K562 (cell line): ENCODE data around the gene OPRM1. TPM values are rescaled to one million over a fixed set of nuclear protein-coding genes. Genes with fewer than 3 reads are reported as not detected.
A peak's percentile ranks its signal among the peaks of the same experiment; 100 is the strongest.

ENCODE experiments used
- ATAC-seq: fragments of 200-7000 bp; cut with Tn5 transposase; 3 replicates; pipeline ENCODE4 v1.9.1; 2020; ENCODE audit warnings: moderate library complexity
- BruUV-seq: library from RNA; stranded (reverse); fragments of 400-500 nt; replicated peaks from 2 replicates; lab custom pipeline; 2021; lab: Mats Ljungman, UMichigan
- CTCF ChIA-PET: fragments of 300-600 bp; formaldehyde crosslinking; extraction: SDS; loops from one replicate; lab custom pipeline; 2021; ENCODE audit warnings: low intra/inter-chr PET ratio; lab: Yijun Ruan, JAX
- POLR2A ChIA-PET: fragments of 300-600, 350-650 bp; sonication (Branson Sonifier 250); formaldehyde crosslinking; extraction: SDS; loops from one replicate; lab custom pipeline; 2021; ENCODE audit warnings: antibody characterized with exemption, inconsistent platforms; lab: Yijun Ruan, JAX
- DNase-seq, 4 experiments: peaks; one replicate each; pipeline versions ENCODE4 v3.0.0 to v3.0.0-alpha.2; 2011 to 2018; ENCODE audit warnings: low spot score in 3 of 4, mixed read lengths in 3 of 4; ENCODE audit errors: extremely low read depth in 1 of 4
- FAIRE-seq: peaks from 2 replicates; lab custom pipeline; 2011; peaks lifted over from hg19 to GRCh38; lab: Jason Lieb, UNC
- H2AFZ ChIP-seq: 2 replicates; pipeline ENCODE4 v1.6.0; 2011; ENCODE audit warnings: low read depth, low read length, control low read depth, inconsistent platforms
- H3K27ac ChIP-seq: fragments of 200-600 bp; 3 replicates; pipeline ENCODE4 v1.8.0; 2011; ENCODE audit warnings: low read depth, mild to moderate bottlenecking, control low read depth, inconsistent platforms, low read length, moderate library complexity, mixed read lengths; ENCODE audit errors: extremely low read depth
- H3K27me3 ChIP-seq, 2 experiments: fragments of 300-600 bp in 1 of 2; 2 replicates in 1 of 2; 3 replicates in 1 of 2; pipeline versions ENCODE4 v1.6.0 to v1.8.0; 2011; ENCODE audit warnings: inconsistent platforms in 2 of 2, low read length in 2 of 2, mild to moderate bottlenecking in 1 of 2, mixed read lengths in 1 of 2, moderate library complexity in 1 of 2; ENCODE audit not compliant: control insufficient read depth in 2 of 2, insufficient read depth in 2 of 2
- H3K36me3 ChIP-seq: fragments of 300-600 bp; 3 replicates; pipeline ENCODE4 v1.8.0; 2011; ENCODE audit warnings: mild to moderate bottlenecking, low read length, inconsistent platforms; ENCODE audit not compliant: control insufficient read depth, insufficient read depth
- H3K4me1 ChIP-seq, 2 experiments: fragments of 200-600 bp in 1 of 2; replicated peaks in 1 of 2; 2 replicates in 1 of 2; 3 replicates in 1 of 2; pipeline versions ENCODE4 v1.5.1 to v1.8.0; 2011; ENCODE audit warnings: inconsistent platforms in 2 of 2, low read length in 2 of 2, mild to moderate bottlenecking in 1 of 2, mixed read lengths in 1 of 2, moderate library complexity in 1 of 2; ENCODE audit not compliant: control insufficient read depth in 2 of 2, insufficient read depth in 2 of 2
- H3K4me2 ChIP-seq: 2 replicates; pipeline ENCODE4 v1.6.1; 2011; ENCODE audit warnings: low read length, control low read depth, inconsistent platforms, mixed read lengths; ENCODE audit not compliant: insufficient read depth
- H3K4me3 ChIP-seq: fragments of 200-600 bp; sonication (generic), shearing (Covaris generic); 2 replicates; pipeline ENCODE4 v1.5.1; 2016; ENCODE audit warnings: control low read depth, inconsistent platforms
- H3K79me2 ChIP-seq: fragments of 200-600 bp; 3 replicates; pipeline ENCODE4 v1.8.0; 2011; ENCODE audit warnings: low read length, inconsistent platforms; ENCODE audit not compliant: control insufficient read depth, insufficient read depth
- H3K9ac ChIP-seq, 2 experiments: 2 replicates each; pipeline versions ENCODE4 v1.6.0 to v1.6.1; 2011; ENCODE audit warnings: low read depth in 2 of 2, low read length in 2 of 2, control low read depth in 1 of 2, inconsistent platforms in 1 of 2, mild to moderate bottlenecking in 1 of 2, mixed read lengths in 1 of 2; ENCODE audit not compliant: insufficient read depth in 1 of 2
- H3K9me1 ChIP-seq: one replicate; pipeline ENCODE4 v1.6.0; 2011; ENCODE audit warnings: inconsistent platforms, mild to moderate bottlenecking, low read length, moderate library complexity; ENCODE audit not compliant: control insufficient read depth, insufficient read depth
- H3K9me3 ChIP-seq: replicated peaks from 2 replicates; pipeline ENCODE4 v1.5.1; 2011; ENCODE audit warnings: low read depth, low read length, inconsistent platforms; ENCODE audit not compliant: control insufficient read depth, insufficient read depth
- H4K20me1 ChIP-seq: replicated peaks from 2 replicates; pipeline ENCODE4 v1.6.1; 2011; ENCODE audit warnings: low read length, inconsistent platforms, mixed read lengths; ENCODE audit not compliant: control insufficient read depth, insufficient read depth
- DACH1 ChIP-seq: fragments of 450-650 bp; IDR thresholded peaks from 2 replicates; pipeline ENCODE4 v1.6.1; 2018; ENCODE audit not compliant: partially characterized antibody
- EZH2 ChIP-seq: IDR thresholded peaks from 2 replicates; pipeline ENCODE4 v1.6.1; 2012; ENCODE audit warnings: low read depth, mild to moderate bottlenecking, inconsistent platforms, low read length, borderline replicate concordance
- KAT7 ChIP-seq: sonication (generic); formaldehyde crosslinking; IDR thresholded peaks from 2 replicates; pipeline ENCODE4 v1.8.0; 2022; ENCODE audit warnings: missing genetic modification reagents, mild to moderate bottlenecking, borderline replicate concordance
- ZNF449 ChIP-seq: fragments of 250-450 bp; sonication (Bioruptor Pico); IDR thresholded peaks from 2 replicates; pipeline ENCODE4 v1.8.0; 2022; ENCODE audit warnings: moderate library complexity, mild to moderate bottlenecking, inconsistent platforms
- WGBS: fragments of 100-300 bp; shearing (Covaris generic); methylation state at CpG from one replicate; pipeline ENCODE4 v1.1.6; 2016; ENCODE audit warnings: low coverage, mixed read lengths; ENCODE audit not compliant: insufficient coverage; ENCODE audit errors: missing lambda C conversion rate; 5-methylcytosine and 5-hydroxymethylcytosine counted together
- in situ Hi-C: fragments of 300-500 bp; cut with MboI; formaldehyde crosslinking; loops from 4 replicates; pipeline ENCODE4 v1.15.0; 2018; ENCODE audit warnings: inconsistent platforms, mixed read lengths
- intact Hi-C: fragments of 100-400 bp; cut with micrococcal nuclease; formaldehyde crosslinking; loops from 2 replicates; pipeline ENCODE4 v1.14.2; 2022
- polyA plus RNA-seq, 8 experiments: library from polyadenylated mRNA; depleted of rRNA in 4 of 8; stranded (reverse) in 5 of 8; unstranded in 3 of 8; fragments of >200 nt; fragmentation: Nextera tagmentation in 2 of 8; fragmentation: Illumina TruSeq in 1 of 8; extraction: Ambion mirVana in 2 of 8; extraction: Trizol in 1 of 8; gene quantifications; 2 replicates each; pipeline versions ENCODE4 v1.2.1 to v1.2.3, GENCODE V29; 2011 to 2014; ENCODE audit warnings: inconsistent platforms in 1 of 8, missing spikeins in 1 of 8
- total RNA-seq, 7 experiments: library from RNA; depleted of rRNA in 6 of 7; stranded (reverse); fragments of >200 nt in 6 of 7; fragmentation: Illumina TruSeq in 2 of 7; extraction: Trizol in 2 of 7; gene quantifications; 2 replicates each; pipeline versions ENCODE4 v1.2.1 to v1.2.3, GENCODE V29; 2011 to 2021; ENCODE audit warnings: low replicate concordance in 1 of 7
- TF ChIP-seq, protein P1 (sequence below): sonication (generic); formaldehyde crosslinking; IDR thresholded peaks from 2 replicates; pipeline ENCODE4 v1.8.0; 2022; ENCODE audit warnings: mild to moderate bottlenecking, missing genetic modification reagents

OPRM1 gene
- total and polyA plus RNA-seq, 9 of the 15 experiments (the other 6 are each of a cell fraction or from before 2014, with no cell fraction given), result not detected

- Histone ChIP-seq H3K9me3 (no peaks in the 10 kb centered on the region), H3K36me3 (no peaks in the 10 kb centered on the region), H3K4me2 (no peak overlapping the region), H3K4me3 (no peak overlapping the region), H2AFZ (no peak overlapping the region), H4K20me1 (no peaks in the 10 kb centered on the region), H3K79me2 (no peaks in the 10 kb centered on the region), H3K27ac (no peak overlapping the region), H3K27me3 (no peaks in the 10 kb centered on the region), H3K4me1 (no peaks in the 10 kb centered on the region), H3K9ac (no peak overlapping the region), H3K9me1 (no peaks in the 10 kb centered on the region)
- in situ Hi-C loops (no loop called here), intact Hi-C loops (loop anchor here (1.0 to 5.0 kb wide), 3 partner anchors 123 to 1245 kb away; no protein-coding TSS in a partner anchor)
- WGBS, result 3% methylated on average over 11 of the region's 11 CpGs
- ChIA-PET CTCF (interaction anchor here (0.5 to 1.6 kb wide), 2 partner anchors 123 to 125 kb away, joined by 4 to 7 read pairs; no protein-coding TSS in a partner anchor), POLR2A (interaction anchor here (0.8 to 1.0 kb wide), 2 partner anchors 9 to 19 kb away, joined by 4 read pairs; no protein-coding TSS in a partner anchor)
- FAIRE-seq (peak; percentile 62), ATAC-seq (peak; percentile 78), DNase-seq (peak; percentile 20 to 38 (median 25))
- no TSS peak for BruUV-seq
- no peak for TF ChIP-seq KAT7 (CRISPR knock-in tag)
- TF ChIP-seq, protein P1, sequence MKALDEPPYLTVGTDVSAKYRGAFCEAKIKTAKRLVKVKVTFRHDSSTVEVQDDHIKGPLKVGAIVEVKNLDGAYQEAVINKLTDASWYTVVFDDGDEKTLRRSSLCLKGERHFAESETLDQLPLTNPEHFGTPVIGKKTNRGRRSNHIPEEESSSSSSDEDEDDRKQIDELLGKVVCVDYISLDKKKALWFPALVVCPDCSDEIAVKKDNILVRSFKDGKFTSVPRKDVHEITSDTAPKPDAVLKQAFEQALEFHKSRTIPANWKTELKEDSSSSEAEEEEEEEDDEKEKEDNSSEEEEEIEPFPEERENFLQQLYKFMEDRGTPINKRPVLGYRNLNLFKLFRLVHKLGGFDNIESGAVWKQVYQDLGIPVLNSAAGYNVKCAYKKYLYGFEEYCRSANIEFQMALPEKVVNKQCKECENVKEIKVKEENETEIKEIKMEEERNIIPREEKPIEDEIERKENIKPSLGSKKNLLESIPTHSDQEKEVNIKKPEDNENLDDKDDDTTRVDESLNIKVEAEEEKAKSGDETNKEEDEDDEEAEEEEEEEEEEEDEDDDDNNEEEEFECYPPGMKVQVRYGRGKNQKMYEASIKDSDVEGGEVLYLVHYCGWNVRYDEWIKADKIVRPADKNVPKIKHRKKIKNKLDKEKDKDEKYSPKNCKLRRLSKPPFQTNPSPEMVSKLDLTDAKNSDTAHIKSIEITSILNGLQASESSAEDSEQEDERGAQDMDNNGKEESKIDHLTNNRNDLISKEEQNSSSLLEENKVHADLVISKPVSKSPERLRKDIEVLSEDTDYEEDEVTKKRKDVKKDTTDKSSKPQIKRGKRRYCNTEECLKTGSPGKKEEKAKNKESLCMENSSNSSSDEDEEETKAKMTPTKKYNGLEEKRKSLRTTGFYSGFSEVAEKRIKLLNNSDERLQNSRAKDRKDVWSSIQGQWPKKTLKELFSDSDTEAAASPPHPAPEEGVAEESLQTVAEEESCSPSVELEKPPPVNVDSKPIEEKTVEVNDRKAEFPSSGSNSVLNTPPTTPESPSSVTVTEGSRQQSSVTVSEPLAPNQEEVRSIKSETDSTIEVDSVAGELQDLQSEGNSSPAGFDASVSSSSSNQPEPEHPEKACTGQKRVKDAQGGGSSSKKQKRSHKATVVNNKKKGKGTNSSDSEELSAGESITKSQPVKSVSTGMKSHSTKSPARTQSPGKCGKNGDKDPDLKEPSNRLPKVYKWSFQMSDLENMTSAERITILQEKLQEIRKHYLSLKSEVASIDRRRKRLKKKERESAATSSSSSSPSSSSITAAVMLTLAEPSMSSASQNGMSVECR (CRISPR knock-in tag), result no peak
- TF ChIP-seq EZH2, result no peak
- TF ChIP-seq ZNF449 (CRISPR knock-in tag), result no peak
- TF ChIP-seq DACH1, result no peak
Observed at GRCh38 chr6:154276810-154277628, 238.0 kb downstream of the OPRM1 start.
